MCF 10A (cell line): ENCODE measurements around the gene PPP1CC. TPM values are rescaled to one million over a fixed set of nuclear protein-coding genes. Genes with fewer than 3 reads are reported as not detected.

ENCODE experiments used
- BruUV-seq: library from RNA; stranded (reverse); fragments of 400-500 nt; replicated peaks from 2 replicates; lab custom pipeline; 2021; lab: Mats Ljungman, UMichigan
- CTCF ChIA-PET: fragments of 300-600 bp; sonication (Branson Sonifier 250); formaldehyde crosslinking; extraction: SDS; loops from one replicate; lab custom pipeline; 2021; ENCODE audit warnings: antibody characterized with exemption, inconsistent platforms; lab: Yijun Ruan, JAX
- POLR2A ChIA-PET: fragments of 300-600, 350-650 bp; sonication (Branson Sonifier 250); formaldehyde crosslinking; extraction: SDS; loops from one replicate; lab custom pipeline; 2020; ENCODE audit warnings: antibody characterized with exemption, inconsistent platforms; lab: Yijun Ruan, JAX
- DNase-seq: peaks from one replicate; pipeline ENCODE4 v3.0.0-alpha.2; 2018; ENCODE audit not compliant: unreplicated experiment
- H3K27ac Mint-ChIP-seq: one replicate; pipeline ENCODE4 v1.8.0; 2022; ENCODE audit warnings: mild to moderate bottlenecking, low read depth, mixed read lengths; ENCODE audit not compliant: unreplicated experiment
- H3K27me3 Mint-ChIP-seq: one replicate; pipeline ENCODE4 v1.8.0; 2022; ENCODE audit warnings: mixed read lengths; ENCODE audit not compliant: insufficient read depth, unreplicated experiment
- H3K36me3 Mint-ChIP-seq: one replicate; pipeline ENCODE4 v1.8.0; 2022; ENCODE audit warnings: mild to moderate bottlenecking, moderate library complexity, mixed read lengths; ENCODE audit not compliant: insufficient read depth, unreplicated experiment
- H3K4me1 Mint-ChIP-seq: one replicate; pipeline ENCODE4 v1.8.0; 2022; ENCODE audit warnings: mixed read lengths; ENCODE audit not compliant: insufficient read depth, unreplicated experiment
- H3K4me3 Mint-ChIP-seq: one replicate; pipeline ENCODE4 v1.8.0; 2022; ENCODE audit warnings: mild to moderate bottlenecking, moderate library complexity, mixed read lengths; ENCODE audit not compliant: unreplicated experiment
- H3K9me3 Mint-ChIP-seq: one replicate; pipeline ENCODE4 v1.8.0; 2022; ENCODE audit warnings: mixed read lengths; ENCODE audit not compliant: unreplicated experiment
- intact Hi-C: fragments of 100-400 bp; cut with micrococcal nuclease; formaldehyde crosslinking; loops from 2 replicates; pipeline ENCODE4 v1.14.1; 2022
- total RNA-seq: library from RNA; stranded (reverse); gene quantifications from 2 replicates; pipeline ENCODE4 v1.2.3, GENCODE V29; 2022
- TF ChIP-seq, protein P1 (sequence below): fragments of 200-600 bp; IDR thresholded peaks from one replicate; pipeline ENCODE4 v1.8.0; 2022; ENCODE audit warnings: antibody characterized with exemption, mild to moderate bottlenecking; ENCODE audit not compliant: unreplicated experiment

PPP1CC gene
- total RNA-seq, 1 experiment from 2014 or later: 94.6 TPM

DNA sequence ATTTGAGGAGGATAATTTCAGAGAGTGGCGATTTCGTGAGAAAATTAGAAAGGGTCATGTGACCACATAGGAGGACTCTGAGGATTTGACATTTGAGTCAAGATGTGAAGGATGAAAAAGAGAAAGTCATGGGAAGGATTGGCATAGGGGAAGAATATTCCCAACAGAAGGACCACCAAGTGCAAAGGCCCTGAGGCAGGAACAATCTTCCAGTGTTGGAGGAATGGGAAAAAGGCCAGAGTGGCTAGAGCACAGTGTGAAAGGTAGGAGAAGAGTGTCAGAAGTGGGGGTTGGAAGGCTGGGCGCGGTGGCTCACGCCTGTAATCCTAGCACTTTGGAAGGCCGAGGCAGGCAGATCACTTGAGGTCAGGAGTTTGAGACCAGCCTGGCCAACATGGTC, 3.9 kb upstream of the PPP1CC start:
- Mint-ChIP-seq H3K9me3 (no peaks in the 10 kb centered on the region), H3K27me3 (no peaks in the 10 kb centered on the region), H3K27ac (no peak overlapping the region), H3K36me3 (no peaks in the 10 kb centered on the region), H3K4me3 (no peak overlapping the region), H3K4me1 (peaks cover 22% of the 10 kb centered on the region)
- TF ChIP-seq, protein P1, sequence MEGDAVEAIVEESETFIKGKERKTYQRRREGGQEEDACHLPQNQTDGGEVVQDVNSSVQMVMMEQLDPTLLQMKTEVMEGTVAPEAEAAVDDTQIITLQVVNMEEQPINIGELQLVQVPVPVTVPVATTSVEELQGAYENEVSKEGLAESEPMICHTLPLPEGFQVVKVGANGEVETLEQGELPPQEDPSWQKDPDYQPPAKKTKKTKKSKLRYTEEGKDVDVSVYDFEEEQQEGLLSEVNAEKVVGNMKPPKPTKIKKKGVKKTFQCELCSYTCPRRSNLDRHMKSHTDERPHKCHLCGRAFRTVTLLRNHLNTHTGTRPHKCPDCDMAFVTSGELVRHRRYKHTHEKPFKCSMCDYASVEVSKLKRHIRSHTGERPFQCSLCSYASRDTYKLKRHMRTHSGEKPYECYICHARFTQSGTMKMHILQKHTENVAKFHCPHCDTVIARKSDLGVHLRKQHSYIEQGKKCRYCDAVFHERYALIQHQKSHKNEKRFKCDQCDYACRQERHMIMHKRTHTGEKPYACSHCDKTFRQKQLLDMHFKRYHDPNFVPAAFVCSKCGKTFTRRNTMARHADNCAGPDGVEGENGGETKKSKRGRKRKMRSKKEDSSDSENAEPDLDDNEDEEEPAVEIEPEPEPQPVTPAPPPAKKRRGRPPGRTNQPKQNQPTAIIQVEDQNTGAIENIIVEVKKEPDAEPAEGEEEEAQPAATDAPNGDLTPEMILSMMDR: no peak
- no peak for DNase-seq
- BruUV-seq: no TSS peak
- ChIA-PET CTCF (interaction anchor here (0.6 to 0.7 kb wide), 2 partner anchors 148 to 1257 kb away, joined by 3 read pairs; no protein-coding TSS in a partner anchor), POLR2A (no interaction called here)
- intact Hi-C loops: no loop called here

DNA sequence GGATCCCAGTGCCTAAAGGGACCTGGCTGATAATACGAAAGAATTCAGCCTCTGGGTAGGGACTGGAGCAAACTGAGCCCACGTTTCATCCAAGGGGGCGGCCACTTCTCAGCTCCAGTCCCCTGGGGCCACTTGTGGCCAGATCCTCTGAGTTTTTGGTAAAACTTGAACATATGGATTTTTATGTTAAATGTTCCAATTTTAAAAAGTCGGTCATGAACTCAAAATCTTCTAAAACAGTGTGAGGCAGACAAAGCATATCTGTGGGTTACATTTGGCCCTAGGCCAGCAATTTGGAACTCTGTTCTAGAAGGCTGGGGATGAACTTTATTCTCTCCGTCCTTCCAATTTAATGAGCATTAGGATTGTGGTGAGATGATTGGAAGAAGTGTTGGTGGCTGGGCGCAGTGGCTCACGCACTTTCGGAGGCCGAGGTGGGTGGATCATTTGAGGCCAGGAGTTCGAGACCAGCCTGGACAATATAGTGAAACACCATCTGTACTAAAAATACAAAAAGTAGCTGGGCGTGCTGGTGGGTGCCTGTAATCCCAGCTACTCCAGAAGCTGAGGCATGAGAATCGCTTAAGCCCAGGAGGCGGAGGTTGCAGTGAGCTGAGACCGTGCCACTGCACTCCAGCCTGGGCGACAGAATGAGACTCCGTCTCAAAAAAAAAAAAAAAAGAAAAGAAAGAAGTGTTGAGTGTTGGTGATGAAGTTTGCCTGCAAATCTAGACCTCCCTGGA, 3.0 kb upstream of the PPP1CC start:
- H3K9me3 Mint-ChIP-seq: no peaks in the 10 kb centered on the region
- peaks cover 22% of the 10 kb centered on the region for H3K4me1 Mint-ChIP-seq
- intact Hi-C loops: no loop called here
- ChIA-PET POLR2A (interaction anchor here (0.8 to 0.9 kb wide), 3 partner anchors 39 to 142 kb away, joined by 3 to 5 read pairs (median 3); partner anchors contain the start of gene TCTN1), CTCF (interaction anchor here (0.6 to 0.7 kb wide), 2 partner anchors 149 to 1258 kb away, joined by 3 read pairs; no protein-coding TSS in a partner anchor)
- TF ChIP-seq, protein P1: no peak
- no peak overlapping the region for H3K27ac Mint-ChIP-seq
- no peaks in the 10 kb centered on the region for H3K36me3 Mint-ChIP-seq
- H3K27me3 Mint-ChIP-seq: no peaks in the 10 kb centered on the region
- no peak for DNase-seq
- BruUV-seq: no TSS peak
- no peak overlapping the region for H3K4me3 Mint-ChIP-seq

GRCh38 chr12:110744601-110745264, 2.0 kb upstream of the PPP1CC start:
- peak; percentile 43 for DNase-seq
- intact Hi-C loops: loop anchor here (5.0 kb wide), 2 partner anchors 143 to 242 kb away; partner anchors contain the start of genes RAD9B and VPS29
- Mint-ChIP-seq H3K36me3 (no peaks in the 10 kb centered on the region), H3K4me3 (no peak overlapping the region), H3K9me3 (no peaks in the 10 kb centered on the region), H3K4me1 (peaks cover 26% of the 10 kb centered on the region), H3K27ac (no peak overlapping the region), H3K27me3 (no peaks in the 10 kb centered on the region)
- BruUV-seq: no TSS peak
- CTCF ChIA-PET: interaction anchor here (0.5 to 0.6 kb wide), 2 partner anchors 187 to 189 kb away, joined by 3 read pairs; no protein-coding TSS in a partner anchor
- POLR2A ChIA-PET: interaction anchor here (0.9 kb wide), 2 partner anchors 131 to 143 kb away, joined by 3 to 5 read pairs; partner anchors contain the start of gene TCTN1
- TF ChIP-seq, protein P1: no peak

- ChIA-PET POLR2A (interaction anchor here (0.7 to 1.3 kb wide), 4 partner anchors 11 to 152 kb away, joined by 3 to 6 read pairs (median 4); no protein-coding TSS in a partner anchor), CTCF (interaction anchor here (0.5 kb wide), 1 partner anchor 190 kb away, joined by 3 read pairs; no protein-coding TSS in a partner anchor)
- Mint-ChIP-seq H3K4me1 (peaks cover 31% of the 10 kb centered on the region), H3K9me3 (no peaks in the 10 kb centered on the region), H3K27me3 (no peaks in the 10 kb centered on the region), H3K4me3 (peak overlapping the region; percentile 96), H3K27ac (no peak overlapping the region), H3K36me3 (no peaks in the 10 kb centered on the region)
- peak; percentile 55 for DNase-seq
- TF ChIP-seq, protein P1: no peak
- no TSS peak for BruUV-seq
- intact Hi-C loops: loop anchor here (5.0 kb wide), 2 partner anchors 143 to 242 kb away; partner anchors contain the start of genes RAD9B and VPS29
Measured at GRCh38 chr12:110744151-110744571, 1.5 kb upstream of the PPP1CC start.
